ENCODE data around the gene CPNE4. TPM values are rescaled to one million over a fixed set of nuclear protein-coding genes. Genes with fewer than 3 reads are reported as not detected.

The CPNE4 gene
- total RNA-seq, 1 experiment from 2014 or later, result 1.9 TPM

GRCh38 chr3:132007617-132008016 lies 27.2 kb downstream of the CPNE4 start:
- H3K56ac ChIP-seq (ENCODE audit: insufficient read length, low read depth, low read length), result no peak overlapping the region
- no peak overlapping the region for H4K91ac ChIP-seq (ENCODE audit: insufficient read length, low read depth, low read length)
- H2AK5ac ChIP-seq (ENCODE audit: insufficient read length, low read length), result no peak overlapping the region
- no CpG with 5 or more reads among the region's 1 CpG for WGBS (ENCODE audit: extremely low coverage, insufficient read length, low lambda C conversion rate)
- no peaks in the 10 kb centered on the region for H3K79me2 ChIP-seq (ENCODE audit: insufficient read depth, low read length)
- no peaks in the 10 kb centered on the region for H3K79me1 ChIP-seq (ENCODE audit: insufficient read depth, low read depth, low read length, poor library complexity, severe bottlenecking)
- no peaks in the 10 kb centered on the region for H3K9me3 ChIP-seq (ENCODE audit: control insufficient read depth, low read depth, low read length)
- H3K4ac ChIP-seq (ENCODE audit: low read depth, low read length), result no peak overlapping the region
- Mint-ChIP-seq H3K27ac (no peak overlapping the region), H3K4me3 (no peak overlapping the region), H3K4me1 (peaks cover 28 to 31% of the 10 kb centered on the region in 2 experiments), H3K27me3 (ENCODE audit: low read depth) (no peaks in the 10 kb centered on the region), H3K9me3 (no peaks in the 10 kb centered on the region), H3K36me3 (ENCODE audit: insufficient read depth in 1 of 3, low read depth in 3 of 3) (no peaks in the 10 kb centered on the region)
- no peak overlapping the region for H2BK120ac ChIP-seq (ENCODE audit: low read depth, low read length, poor library complexity, severe bottlenecking)
- H3K14ac ChIP-seq (ENCODE audit: insufficient read depth, low read length), result no peak overlapping the region
- no peak overlapping the region for H3K9ac ChIP-seq (ENCODE audit: extremely low read depth, insufficient read length, low read length)
- H3K4me2 ChIP-seq (ENCODE audit: insufficient read depth, insufficient read length, low read length), result no peak overlapping the region
- H4K20me1 ChIP-seq (ENCODE audit: control insufficient read depth, insufficient read depth, insufficient read length), result no peaks in the 10 kb centered on the region
- H4K5ac ChIP-seq (ENCODE audit: insufficient read length, low read depth, low read length), result no peak overlapping the region
- no peak overlapping the region for H2BK20ac ChIP-seq (ENCODE audit: low read depth, low read length, poor library complexity, severe bottlenecking)
- TF ChIP-seq CTCF (conservative IDR thresholded peaks at IDR 0.05), result no peak
- no peak overlapping the region for H4K8ac ChIP-seq (replicated peaks; ENCODE audit: insufficient read length, low read depth, low read length)
- DNase-seq, result no peak
- no peak overlapping the region for H2BK15ac ChIP-seq (ENCODE audit: low read depth, low read length)
- peaks cover 4% of the 10 kb centered on the region; the same call in 1 of the 2 replicates for H3K4me1 ChIP-seq (ENCODE audit: insufficient read depth, low read length)
- no peak overlapping the region for H3K27ac ChIP-seq (ENCODE audit: insufficient read length, low read depth, low read length)
- H3K23me2 ChIP-seq (ENCODE audit: insufficient read length, low read depth, low read length, poor library complexity, severe bottlenecking), result no peaks in the 10 kb centered on the region
- no peak overlapping the region for H2BK12ac ChIP-seq (ENCODE audit: insufficient read length, low read depth, low read length)
- H3K23ac ChIP-seq (ENCODE audit: insufficient read length, low read depth, low read length), result no peak overlapping the region
- H2BK5ac ChIP-seq (ENCODE audit: insufficient read length, low read length), result no peak overlapping the region
- no peak overlapping the region for H3T11ph ChIP-seq (ENCODE audit: low read length)
- no peak overlapping the region for H2AFZ ChIP-seq (ENCODE audit: low read length)
- H3K18ac ChIP-seq (ENCODE audit: insufficient read length, low read depth, low read length), result no peak overlapping the region
- no peaks in the 10 kb centered on the region for H3K27me3 ChIP-seq (ENCODE audit: insufficient read depth, low read length)
